OCI-LY1 (cell line): Measurements from ENCODE around the gene SPOP.

Experiments
- CTCF ChIP-seq: fragments of 200-600 bp; sonication (generic), shearing (Covaris generic); IDR thresholded peaks from 2 replicates; pipeline ENCODE4 v1.5.1; 2017; ENCODE audit warnings: mild to moderate bottlenecking, antibody characterized with exemption, low read length, moderate library complexity, mixed read lengths
- EZH2 ChIP-seq: fragments of 200-600 bp; sonication (generic), shearing (Covaris generic); IDR thresholded peaks from 2 replicates; pipeline ENCODE4 v1.8.0; 2017; ENCODE audit warnings: borderline replicate concordance, mixed run types, mild to moderate bottlenecking, antibody characterized with exemption, low read length, moderate library complexity, mixed read lengths

GRCh38 chr17:49630113-49630900 lies 47.6 kb downstream of the SPOP start:
- no peak for TF ChIP-seq EZH2
- TF ChIP-seq CTCF: no peak
